ENCODE measurements around the gene C2CD4D. TPM values are rescaled to one million over a fixed set of nuclear protein-coding genes. Genes with fewer than 3 reads are reported as not detected.

C2CD4D gene
- total RNA-seq, 1 donor from 2014 or later: not detected

DNA sequence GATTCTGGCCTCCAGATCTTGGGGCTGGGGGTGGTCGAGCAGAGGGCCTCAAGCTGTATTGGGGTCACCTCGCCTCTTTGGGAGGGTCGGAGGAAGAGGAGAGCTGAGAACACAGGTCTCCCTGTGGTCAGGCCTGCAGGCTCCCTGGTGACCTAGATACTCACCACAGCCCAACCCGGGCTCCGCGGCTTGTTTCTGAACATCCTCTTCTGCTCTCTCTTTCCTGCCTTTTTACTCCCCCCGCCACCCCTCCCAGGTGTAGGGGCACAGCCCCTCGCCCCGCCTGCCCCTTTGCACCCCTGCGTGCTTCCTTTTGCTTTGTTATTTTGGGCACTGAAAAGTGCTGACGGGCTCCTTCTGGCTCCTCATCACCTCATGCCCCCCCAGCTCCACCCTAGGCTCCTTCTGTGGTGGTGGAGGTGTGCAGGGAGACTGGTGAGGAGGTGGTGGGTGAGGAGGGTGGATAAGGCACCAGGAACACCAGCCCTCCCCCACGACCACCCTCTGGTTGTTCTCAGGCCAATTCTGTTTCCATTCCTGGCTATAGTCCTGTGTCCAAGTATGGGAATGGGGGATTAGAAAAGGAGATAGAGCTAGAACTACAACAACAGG lies 23.8 kb downstream of the C2CD4D start:
- DNase-seq (ENCODE audit: extremely low read depth, low read depth, low spot score): no peak

DNA sequence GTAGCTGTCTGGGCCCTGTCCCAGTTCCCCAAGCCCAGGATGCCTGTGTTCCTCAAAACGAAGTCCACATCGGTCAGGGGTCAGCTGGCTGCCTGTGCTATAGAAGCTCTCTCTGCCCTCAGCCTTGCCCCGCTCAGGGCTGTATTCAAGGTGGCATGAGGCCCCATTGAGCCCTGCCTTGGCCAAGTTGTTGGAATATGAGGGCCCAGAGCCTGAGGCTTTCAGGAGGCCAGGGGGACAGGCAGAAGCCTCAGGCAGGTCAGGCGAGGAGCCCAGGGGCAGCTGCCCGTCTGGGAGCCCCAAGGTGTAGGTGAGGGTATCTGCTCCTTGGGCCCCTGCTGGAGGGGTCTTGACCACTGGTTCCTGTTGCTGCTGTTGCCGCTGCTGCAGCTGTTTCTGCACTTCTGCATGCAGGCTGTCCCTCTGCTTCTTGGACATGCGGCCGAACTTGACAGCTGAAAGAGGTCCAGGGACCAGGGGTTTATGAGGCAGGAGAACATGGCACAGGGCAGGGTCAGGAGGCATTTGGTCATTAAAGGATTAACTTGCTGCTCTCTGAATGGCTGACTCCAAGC lies 24.6 kb downstream of the C2CD4D start:
- no peak for DNase-seq (ENCODE audit: extremely low read depth, low read depth, low spot score)

DNA sequence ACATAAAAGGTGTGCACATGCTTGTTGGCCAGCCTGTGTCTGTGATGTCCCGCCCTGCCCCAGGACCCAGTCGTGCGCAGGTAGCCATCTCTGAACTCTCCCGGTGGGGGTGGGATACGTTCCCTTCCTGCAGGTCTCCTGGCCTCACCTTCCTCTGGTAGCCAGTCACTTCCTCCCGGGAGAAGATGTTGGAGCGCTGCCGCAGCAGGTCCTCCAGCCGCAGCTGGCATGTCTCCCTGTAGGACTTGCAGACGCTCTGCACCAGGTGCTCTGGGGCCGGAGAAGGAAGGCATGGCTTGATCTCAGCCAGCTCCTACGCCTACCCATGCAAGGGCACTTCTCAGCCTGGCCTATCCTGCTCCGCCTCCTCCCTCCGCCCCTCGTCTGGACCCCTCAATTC lies 25.2 kb downstream of the C2CD4D start:
- no peak for DNase-seq (ENCODE audit: extremely low read depth, low read depth, low spot score)

DNA sequence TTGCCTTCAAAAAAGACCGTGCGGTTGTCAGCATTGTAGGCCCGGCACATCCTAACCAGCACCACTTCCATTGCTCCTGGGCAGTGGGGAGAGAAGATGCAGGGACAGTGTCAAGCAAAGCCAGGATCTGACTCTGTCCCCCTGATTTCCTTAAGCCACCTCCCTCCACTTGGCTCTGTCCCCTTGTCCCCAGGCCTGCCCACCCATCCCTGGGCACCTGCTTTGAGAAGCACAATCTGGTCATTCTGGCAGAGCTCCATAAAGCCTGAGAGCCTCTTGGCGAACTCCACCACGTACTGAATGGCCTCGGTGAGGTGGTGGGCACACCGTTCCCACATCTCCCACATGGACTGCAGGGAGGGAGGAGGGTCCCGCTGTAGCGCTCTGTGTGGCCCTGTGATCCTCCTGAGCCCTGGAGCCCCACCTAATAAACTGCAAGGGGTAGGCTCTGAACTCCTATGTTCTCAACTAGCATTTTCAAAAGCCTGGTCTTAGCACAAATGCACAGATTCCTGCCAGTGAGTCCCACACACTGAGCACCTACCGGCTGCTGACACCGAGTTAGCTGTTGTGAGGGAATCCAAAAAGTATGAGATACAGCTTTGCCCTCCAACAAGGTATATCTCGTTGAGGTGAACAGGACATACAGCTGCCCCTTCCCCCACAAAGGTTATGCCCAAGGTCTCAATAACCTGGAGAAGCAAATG lies 26.2 kb downstream of the C2CD4D start:
- no peak for DNase-seq (ENCODE audit: extremely low read depth, low read depth, low spot score)

DNA sequence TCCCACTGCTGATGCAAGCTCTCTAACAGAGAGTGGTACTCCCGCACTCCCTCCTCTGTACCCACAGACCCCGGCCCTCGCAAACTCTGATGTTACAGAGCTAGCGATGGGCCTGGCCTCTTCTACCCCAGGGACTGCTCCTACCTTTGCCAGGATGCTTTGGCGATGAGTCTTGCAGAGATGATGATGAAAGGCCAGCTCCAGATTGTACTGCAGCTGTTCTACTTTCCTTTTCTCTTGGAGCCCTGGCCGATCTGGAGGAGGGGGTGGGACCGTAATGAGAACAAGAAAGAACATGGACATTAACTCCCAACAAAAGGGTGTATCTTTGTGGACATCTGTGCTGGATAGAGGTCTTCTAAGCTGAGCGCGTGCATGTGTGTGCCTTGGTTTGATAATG lies 28.4 kb downstream of the C2CD4D start:
- DNase-seq (ENCODE audit: extremely low read depth, low read depth, low spot score): no peak

DNA sequence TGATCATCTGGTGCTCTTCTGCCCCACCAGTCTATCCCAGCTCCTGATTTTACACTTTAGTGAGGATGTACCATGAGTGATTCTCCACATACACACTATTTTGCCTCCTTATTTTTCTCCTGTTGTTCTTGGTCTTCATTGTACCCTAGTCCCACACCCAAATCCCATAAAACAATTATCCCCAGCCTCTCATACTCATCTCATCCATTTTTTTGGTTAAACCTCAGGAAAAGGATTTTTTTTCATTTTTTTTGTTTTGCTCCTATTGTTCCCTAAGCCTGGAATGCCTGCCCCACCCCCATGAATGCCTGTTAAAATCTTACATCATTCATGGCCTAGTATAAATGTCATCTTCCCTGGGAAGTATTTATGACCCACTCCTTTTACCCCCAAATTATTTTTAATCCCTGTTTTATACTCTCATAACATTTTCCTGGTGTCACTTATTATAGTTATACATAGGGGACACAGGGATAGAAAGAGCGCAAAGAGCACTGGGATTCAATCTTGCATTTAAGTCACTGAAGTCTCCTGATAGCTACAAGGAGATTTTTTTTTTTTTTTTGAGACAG lies 29.5 kb downstream of the C2CD4D start:
- no peak for DNase-seq (ENCODE audit: extremely low read depth, low read depth, low spot score)

DNA sequence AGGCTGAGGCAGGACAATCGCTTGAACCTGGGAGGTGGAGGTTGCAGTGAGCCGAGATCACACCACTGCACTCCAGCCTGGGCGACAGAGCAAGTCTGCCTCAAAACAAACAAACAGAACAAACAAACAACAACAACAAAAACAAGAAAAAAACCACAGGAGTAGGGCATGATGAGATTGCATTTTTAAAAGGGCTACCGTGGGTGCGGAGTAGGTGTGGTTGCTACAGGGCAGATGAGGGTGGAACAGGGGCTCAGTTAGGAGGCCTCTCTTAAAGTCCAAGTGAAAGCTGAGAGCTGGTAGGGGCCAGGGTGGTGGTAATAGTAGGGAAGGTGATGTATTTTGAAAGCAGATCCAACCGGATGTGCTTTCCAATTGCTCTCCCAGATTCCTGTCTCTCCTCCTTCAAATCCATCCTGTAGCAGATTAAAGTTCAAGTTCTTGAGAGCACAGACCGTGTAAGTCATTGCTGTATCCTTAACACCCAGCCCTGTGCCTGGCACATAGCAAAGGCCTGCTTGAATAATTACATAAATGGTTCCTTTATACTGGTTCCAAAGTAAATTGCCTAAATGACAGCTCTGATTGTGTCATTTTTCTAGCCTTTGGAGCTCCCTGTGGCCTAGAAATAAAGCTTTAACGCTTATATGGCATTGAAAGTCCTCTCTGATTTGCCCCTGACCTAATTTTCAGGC lies 30.2 kb downstream of the C2CD4D start:
- DNase-seq (ENCODE audit: extremely low read depth, low read depth, low spot score): no peak

DNA sequence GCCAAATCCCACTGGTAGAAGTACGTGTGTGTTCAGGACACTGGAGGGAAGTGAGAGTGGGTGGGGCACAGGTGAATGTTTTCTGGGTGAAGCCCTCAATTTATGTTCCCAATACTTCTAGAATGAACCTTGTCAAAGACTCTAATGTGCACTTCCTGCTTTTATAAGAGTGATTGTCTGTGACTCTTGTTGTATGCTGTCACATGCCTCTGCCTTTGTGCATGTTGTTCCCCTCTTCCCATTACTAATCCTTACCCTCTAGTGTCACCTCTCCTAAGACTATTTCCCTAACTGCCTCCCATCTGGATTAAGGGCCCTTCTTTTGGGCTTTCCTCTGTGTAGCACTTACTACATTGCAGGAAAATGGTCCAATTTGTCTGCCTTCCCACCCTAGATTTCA lies 31.9 kb downstream of the C2CD4D start:
- no peak for DNase-seq (ENCODE audit: extremely low read depth, low read depth, low spot score)

DNA sequence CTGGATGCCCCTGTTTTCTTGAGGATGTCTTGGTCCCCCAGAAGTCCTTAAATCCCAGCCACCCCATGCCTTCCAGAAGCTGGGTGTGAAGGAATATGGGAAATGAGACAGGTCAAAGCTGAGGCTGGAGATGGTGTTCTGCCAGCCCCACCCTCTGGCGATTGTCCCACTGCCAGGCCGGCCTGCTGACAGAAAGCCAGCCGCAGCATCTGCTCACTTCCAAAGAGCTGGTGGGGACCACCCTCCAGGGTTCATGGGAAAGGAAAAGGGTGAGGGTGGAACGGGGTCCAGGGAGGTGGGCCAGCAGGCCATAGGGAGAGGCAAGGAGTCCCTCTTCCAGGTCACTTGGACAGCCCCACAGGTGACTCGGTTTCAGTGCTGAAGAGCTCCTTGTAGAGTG lies 32.5 kb downstream of the C2CD4D start:
- DNase-seq (ENCODE audit: extremely low read depth, low read depth, low spot score): no peak

DNA sequence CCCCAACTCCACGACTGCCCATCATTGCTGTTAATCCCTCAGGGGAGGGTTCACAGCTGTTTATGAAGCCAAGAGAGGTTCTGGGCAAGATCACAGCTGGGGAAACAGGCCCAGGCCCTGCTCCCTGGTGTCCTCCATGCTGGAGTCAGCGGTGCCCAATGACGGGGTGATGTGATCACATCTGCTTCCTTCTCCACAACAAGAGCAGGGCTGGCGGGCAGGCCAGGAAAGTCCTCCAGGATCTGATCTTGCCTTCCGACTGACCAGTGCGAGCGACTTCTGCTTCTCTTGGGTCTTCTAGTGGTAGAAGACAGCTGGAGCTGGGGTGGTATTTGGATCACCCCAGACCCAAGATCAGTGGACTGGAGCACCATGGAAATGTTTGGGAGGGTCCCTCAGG lies 33.5 kb downstream of the C2CD4D start:
- no peak for DNase-seq (ENCODE audit: extremely low read depth, low read depth, low spot score)

DNA sequence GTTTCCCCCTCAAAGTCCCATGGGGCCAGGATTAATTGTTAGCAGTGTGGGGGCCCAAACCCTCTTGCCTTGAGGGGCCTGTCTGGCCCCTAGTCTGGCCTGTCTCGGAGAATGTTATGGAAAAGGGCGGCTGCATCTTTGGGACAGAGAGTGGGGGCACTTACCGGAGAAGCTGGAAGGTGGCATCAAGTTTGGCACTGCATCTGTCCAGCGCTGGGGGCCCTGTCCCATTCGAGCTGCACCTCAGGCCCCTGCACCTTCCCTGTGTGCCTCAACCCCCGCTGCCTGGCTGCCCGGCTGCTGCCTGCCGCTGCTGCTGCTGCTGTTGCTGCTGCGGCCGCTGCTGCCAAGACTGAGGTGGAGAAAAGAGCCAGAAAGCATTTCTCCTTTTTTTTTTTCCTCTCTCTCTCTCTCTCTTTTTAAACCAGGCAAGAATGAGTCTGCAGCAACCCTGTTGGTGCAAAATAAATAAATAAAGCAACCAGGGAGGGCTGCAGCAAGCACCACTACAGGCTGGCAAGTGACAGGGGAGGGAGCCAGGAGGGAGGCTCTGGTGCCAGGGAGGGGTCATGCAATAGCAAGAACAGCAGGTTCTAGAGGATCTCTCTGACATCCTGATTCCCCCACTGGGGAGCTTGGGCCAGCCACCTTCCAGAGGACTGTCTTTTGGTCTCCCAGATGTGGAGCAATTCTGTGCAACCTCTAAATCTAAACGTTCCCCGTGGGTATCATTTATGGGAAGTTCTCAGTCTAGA lies 34.4 kb downstream of the C2CD4D start, which contains the start of gene LINGO4:
Gene LINGO4 (minus strand): TSS at position 354 of the 755 bp plus-strand sequence. CDS start 2,715 bp downstream, outside the sequence.
- no peak for DNase-seq (ENCODE audit: extremely low read depth, low read depth, low spot score)

DNA sequence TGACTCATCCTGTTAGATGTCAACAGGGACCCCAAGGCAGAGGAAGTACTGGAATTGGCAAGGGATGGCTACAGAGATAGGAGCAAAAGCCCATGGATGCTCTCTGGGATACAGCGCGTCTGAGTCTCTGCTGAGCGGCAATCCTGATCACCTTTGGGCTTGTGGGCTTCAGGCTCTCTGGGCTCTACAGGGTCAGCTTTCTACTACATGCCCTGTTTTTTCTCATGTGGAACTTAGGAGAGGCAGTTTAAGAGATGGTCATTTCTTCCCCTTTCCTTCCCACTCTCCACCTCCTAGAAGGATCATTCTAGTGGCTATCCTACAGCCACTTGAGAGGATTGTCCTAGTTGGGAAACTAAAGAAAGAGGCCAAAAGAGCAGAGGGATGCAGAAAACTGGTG lies 35.7 kb downstream of the C2CD4D start:
- no peak for DNase-seq (ENCODE audit: extremely low read depth, low read depth, low spot score)

DNA sequence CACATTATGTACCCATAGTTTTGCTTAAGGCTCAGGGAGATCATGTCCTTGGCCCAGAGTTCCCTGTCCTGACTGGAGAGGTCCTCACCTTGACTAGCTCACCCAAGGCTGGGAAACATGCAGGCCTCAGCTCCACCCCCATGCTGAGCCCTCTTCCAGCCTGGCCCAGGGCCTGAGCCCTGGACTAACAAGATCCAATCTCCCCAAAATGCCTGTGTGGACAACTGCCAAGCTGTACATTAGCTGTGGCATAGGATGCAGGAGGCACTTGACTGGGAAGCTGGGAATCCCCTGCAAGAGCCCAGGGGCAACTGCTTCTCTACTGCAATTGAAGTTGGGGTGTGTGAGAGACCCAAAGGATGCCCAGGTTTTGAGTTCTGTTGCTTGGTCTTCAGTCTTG lies 36.5 kb downstream of the C2CD4D start:
- no peak for DNase-seq (ENCODE audit: extremely low read depth, low read depth, low spot score)

DNA sequence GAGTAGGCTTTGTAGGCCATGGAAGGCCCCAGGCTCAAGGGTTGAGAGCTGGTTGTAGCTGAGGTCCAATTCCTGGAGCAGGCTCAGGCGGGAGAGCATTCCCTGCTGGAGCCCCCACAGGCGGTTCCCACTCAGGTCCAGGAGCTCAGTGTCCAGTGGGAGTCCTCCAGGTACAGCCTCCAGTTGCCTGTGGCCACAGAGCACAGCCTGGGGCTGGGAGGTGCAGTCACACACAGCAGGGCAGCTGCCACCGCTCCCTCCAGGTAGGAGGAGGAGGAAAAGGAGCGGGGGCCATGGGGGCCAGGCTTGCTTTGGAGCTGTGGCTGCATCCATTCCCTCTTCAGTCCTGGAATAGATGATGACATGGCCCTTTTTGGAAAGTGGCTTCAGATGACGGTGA lies 37.2 kb downstream of the C2CD4D start:
- DNase-seq (ENCODE audit: extremely low read depth, low read depth, low spot score): no peak

DNA sequence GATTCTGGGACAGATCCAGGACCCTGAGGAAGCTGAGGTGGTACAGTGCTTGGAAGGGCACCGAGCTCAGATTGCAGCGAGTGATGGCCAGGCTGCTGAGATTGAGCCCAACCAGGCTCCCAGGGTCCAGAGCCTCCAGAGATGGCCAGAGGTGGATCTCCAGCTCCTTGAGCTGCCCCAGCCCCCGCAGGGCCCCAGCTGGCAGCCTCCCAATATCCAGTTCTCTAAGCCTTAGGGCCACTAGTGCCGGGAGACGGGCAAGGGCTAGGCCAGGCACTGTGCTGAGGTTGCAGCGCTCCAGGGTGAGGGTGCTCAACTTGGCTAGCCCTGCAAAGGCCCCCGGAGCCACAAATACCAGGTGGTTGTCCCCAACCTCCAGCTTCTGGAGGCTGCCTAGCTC lies 37.8 kb downstream of the C2CD4D start:
- DNase-seq (ENCODE audit: extremely low read depth, low read depth, low spot score): no peak

DNA sequence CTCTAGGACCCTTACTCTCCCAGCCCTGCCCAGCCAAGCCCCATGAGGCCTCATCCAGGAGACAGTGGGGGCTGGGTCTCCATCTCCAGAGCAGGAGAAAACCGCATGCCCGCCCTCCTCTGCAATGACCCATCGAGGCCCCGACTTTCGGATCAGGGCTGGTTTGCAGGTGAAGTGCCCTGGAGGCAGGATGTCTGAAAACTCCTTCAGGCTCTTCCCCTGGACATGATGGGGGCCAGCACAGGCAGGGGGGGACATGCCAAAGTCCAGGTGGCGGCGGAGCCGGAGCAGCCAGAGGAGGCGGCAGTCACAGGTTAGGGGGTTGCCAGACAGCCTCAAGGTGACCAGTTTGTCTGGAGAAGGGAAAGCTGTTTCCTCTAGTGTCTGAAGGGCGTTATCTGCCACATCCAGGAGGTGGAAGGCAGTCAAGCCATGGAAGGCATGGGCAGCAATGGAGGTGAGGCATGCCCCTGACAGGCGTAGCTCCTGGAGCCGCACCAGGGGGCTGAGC lies 38.3 kb downstream of the C2CD4D start:
- no peak for DNase-seq (ENCODE audit: extremely low read depth, low read depth, low spot score)

DNA sequence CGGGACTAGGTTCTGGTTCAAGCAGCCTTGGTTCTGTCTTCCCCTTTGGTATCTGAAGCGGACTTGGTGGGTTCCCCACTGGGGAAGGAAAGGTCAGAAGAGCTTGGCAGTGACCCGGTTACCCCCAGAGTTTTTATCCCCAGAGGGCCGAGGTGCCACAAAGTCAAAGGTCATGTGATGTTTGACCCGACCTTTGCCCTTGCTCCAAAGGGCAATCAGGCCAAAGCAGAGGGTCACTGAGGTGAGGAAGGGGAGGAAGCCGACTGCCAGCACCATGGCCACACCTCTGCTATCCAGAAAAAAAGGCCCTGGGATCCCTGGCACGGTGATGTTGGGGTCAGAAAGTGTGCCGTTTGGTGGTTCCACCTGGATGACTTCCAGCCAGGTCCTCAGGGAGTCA lies 38.8 kb downstream of the C2CD4D start:
- DNase-seq (ENCODE audit: extremely low read depth, low read depth, low spot score): no peak

DNA sequence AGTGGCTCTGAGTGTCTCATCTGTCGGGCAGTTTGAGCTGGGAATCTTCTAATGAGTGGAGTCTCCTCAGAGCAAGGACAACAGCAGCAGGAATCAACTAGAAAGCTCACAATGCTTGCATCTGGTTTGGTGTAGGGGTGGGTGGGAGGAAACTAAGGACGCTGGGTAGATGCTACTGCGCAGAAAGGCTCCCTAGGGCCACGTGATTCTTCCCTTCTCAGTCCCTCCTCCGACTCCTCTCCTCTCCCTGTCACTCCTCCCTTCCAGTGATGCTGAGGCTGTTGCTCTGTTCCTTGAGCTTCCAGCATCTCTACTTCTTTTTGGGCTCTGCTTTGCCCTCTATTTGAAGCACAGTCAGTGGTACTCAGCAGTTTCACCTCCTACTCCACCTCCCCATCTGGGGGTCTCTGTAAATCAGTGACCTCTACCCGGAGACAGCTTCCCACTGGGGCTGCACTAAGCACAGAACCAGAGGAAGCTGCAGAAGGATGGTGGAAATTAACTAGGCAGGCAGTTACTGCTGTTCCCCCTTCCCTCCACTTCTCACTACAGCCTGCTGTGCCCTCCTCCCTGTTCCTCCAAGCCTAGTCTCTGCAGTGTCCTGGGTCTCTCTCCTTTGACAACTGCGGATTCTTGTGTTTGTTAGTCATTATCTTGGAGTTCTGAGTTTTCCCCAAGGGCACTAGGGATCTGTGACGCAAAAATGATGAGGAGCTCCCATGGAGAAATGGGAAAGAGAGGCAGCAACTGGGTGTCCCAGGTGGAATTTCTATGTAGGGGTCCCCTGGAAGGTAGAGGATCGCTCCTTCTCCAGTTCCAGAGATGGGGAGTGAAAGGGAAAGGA lies 40.2 kb downstream of the C2CD4D start:
- no peak for DNase-seq (ENCODE audit: extremely low read depth, low read depth, low spot score)

DNA sequence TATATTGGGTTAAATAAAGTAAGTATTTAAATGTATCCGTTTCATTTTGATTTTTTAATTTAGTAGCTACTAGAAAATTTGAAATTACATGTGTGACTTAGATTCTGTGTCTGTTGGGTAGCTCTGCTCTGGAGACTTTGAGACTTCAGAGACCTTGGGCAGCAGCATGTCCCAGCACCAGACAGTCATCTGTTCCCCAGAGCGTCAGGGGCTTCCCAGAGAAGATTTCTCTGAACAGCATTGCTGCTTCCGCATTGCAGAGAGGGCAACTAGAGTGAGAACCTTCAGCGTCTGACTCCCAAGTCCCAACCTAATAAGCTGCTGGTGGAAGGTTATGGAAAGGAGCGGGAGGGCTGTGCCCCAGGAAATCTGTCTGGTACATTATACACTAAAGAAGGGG lies 41.0 kb downstream of the C2CD4D start:
- no peak for DNase-seq (ENCODE audit: extremely low read depth, low read depth, low spot score)

All from glomerular endothelial cell (primary cell).